ENCODE data around the gene CASK. TPM values are rescaled to one million over a fixed set of nuclear protein-coding genes. Genes with fewer than 3 reads are reported as not detected.

The CASK gene
- total and polyA plus RNA-seq, 2 of the 13 experiments (the other 11 are each of a cell fraction or from before 2014, with no cell fraction given): 14.5 to 16.0 TPM

GRCh38 chrX:41688156-41688555 is 235.2 kb downstream of the CASK start:
- ChIA-PET POLR2A (no interaction called here), CTCF (ENCODE audit: low intra/inter-chr PET ratio, low total read pairs) (no interaction called here)
- Histone ChIP-seq H3K27ac (ENCODE audit: extremely low read length, insufficient read depth, low read length) (no peak overlapping the region), H3K9ac (ENCODE audit: insufficient read depth, low read depth, low read length) (no peak overlapping the region), H3K36me3 (replicated peaks in 1 of 2; ENCODE audit: control insufficient read depth in 1 of 2, insufficient read depth in 2 of 2, low read length in 2 of 2) (no peaks in the 10 kb centered on the region), H4K20me1 (ENCODE audit: insufficient read depth, low read length) (no peaks in the 10 kb centered on the region), H3K4me2 (ENCODE audit: low read depth, low read length) (no peak overlapping the region), H3K9me3 (ENCODE audit: low read length) (no peaks in the 10 kb centered on the region), H3K4me3 (replicated peaks in 1 of 3; ENCODE audit: insufficient read depth in 1 of 3, low read depth in 2 of 3, low read length in 3 of 3) (no peak overlapping the region), H3K27me3 (ENCODE audit: control insufficient read depth in 1 of 2, insufficient read depth in 2 of 2, low read length in 2 of 2) (no peaks in the 10 kb centered on the region), H3K4me1 (ENCODE audit: insufficient read depth, low read length) (no peaks in the 10 kb centered on the region), H2AFZ (ENCODE audit: low read length) (no peak overlapping the region), H3K79me2 (ENCODE audit: insufficient read depth, low read length) (no peaks in the 10 kb centered on the region)
- WGBS (ENCODE audit: low lambda C conversion rate): 95% methylated on average over 2 of the region's 2 CpGs
- BruUV-seq (replicated peaks): no TSS peak
- DNase-seq (ENCODE audit: low spot score) (no peak), FAIRE-seq (no peak), ATAC-seq (no peak)
- intact Hi-C loops (cut with micrococcal nuclease; ENCODE audit: unreplicated experiment): no loop called here
- in situ Hi-C loops (cut with HindIII; ENCODE audit: extremely low pct_ligation_motif_present, low pct_unique_long_range_greater_than_20kb): no loop called here
- no peak for TF ChIP-seq MXD1 (CRISPR knock-in tag; IDR thresholded peaks at IDR 0.05)

- H3K27ac ChIP-seq (ENCODE audit: extremely low read length, insufficient read depth, low read length): no peak overlapping the region
- in situ Hi-C loops (cut with HindIII; ENCODE audit: extremely low pct_ligation_motif_present, low pct_unique_long_range_greater_than_20kb): no loop called here
- H4K20me1 ChIP-seq (ENCODE audit: insufficient read depth, low read length): no peaks in the 10 kb centered on the region
- no peak overlapping the region for H3K4me2 ChIP-seq (ENCODE audit: low read depth, low read length)
- WGBS (ENCODE audit: low lambda C conversion rate): 98% methylated on average over 4 of the region's 4 CpGs
- H3K9me3 ChIP-seq (ENCODE audit: low read length): no peaks in the 10 kb centered on the region
- H3K9ac ChIP-seq (ENCODE audit: insufficient read depth, low read depth, low read length): no peak overlapping the region
- BruUV-seq (replicated peaks): no TSS peak
- POLR2A ChIA-PET: no interaction called here
- FAIRE-seq (no peak), DNase-seq (ENCODE audit: low spot score) (no peak), ATAC-seq (no peak)
- H3K4me1 ChIP-seq (ENCODE audit: insufficient read depth, low read length): no peaks in the 10 kb centered on the region
- H3K27me3 ChIP-seq (ENCODE audit: control insufficient read depth in 1 of 2, insufficient read depth in 2 of 2, low read length in 2 of 2): no peaks in the 10 kb centered on the region
- intact Hi-C loops (cut with micrococcal nuclease; ENCODE audit: unreplicated experiment): no loop called here
- no peak overlapping the region for H3K4me3 ChIP-seq (replicated peaks in 1 of 3; ENCODE audit: insufficient read depth in 1 of 3, low read depth in 2 of 3, low read length in 3 of 3)
- no peaks in the 10 kb centered on the region for H3K36me3 ChIP-seq (replicated peaks in 1 of 2; ENCODE audit: control insufficient read depth in 1 of 2, insufficient read depth in 2 of 2, low read length in 2 of 2)
- CTCF ChIA-PET (ENCODE audit: low intra/inter-chr PET ratio, low total read pairs): no interaction called here
- H3K79me2 ChIP-seq (ENCODE audit: insufficient read depth, low read length): no peaks in the 10 kb centered on the region
- H2AFZ ChIP-seq (ENCODE audit: low read length): no peak overlapping the region
- TF ChIP-seq ZNF530 (CRISPR knock-in tag; IDR thresholded peaks at IDR 0.05; ENCODE audit: low read depth) (no peak), ZNF670 (CRISPR knock-in tag; IDR thresholded peaks at IDR 0.05; ENCODE audit: borderline replicate concordance) (no peak), NR2C2 (CRISPR knock-in tag; IDR thresholded peaks at IDR 0.05; ENCODE audit: borderline replicate concordance) (no peak), CREBL2 (CRISPR knock-in tag; IDR thresholded peaks at IDR 0.05; ENCODE audit: borderline replicate concordance) (no peak), ZNF878 (CRISPR knock-in tag; IDR thresholded peaks at IDR 0.05) (no peak), ZNF503 (CRISPR knock-in tag; IDR thresholded peaks at IDR 0.05) (no peak), YEATS4 (CRISPR knock-in tag; IDR thresholded peaks at IDR 0.05; ENCODE audit: borderline replicate concordance) (no peak), DBP (CRISPR knock-in tag; IDR thresholded peaks at IDR 0.05; ENCODE audit: not compliant biosample characterization) (no peak), SKIL (CRISPR knock-in tag; IDR thresholded peaks at IDR 0.05; ENCODE audit: borderline replicate concordance) (no peak), ZNF510 (CRISPR knock-in tag; IDR thresholded peaks at IDR 0.05; ENCODE audit: low read depth) (no peak), ZNF614 (CRISPR knock-in tag; IDR thresholded peaks at IDR 0.05; ENCODE audit: borderline replicate concordance) (no peak), ZNF282 (IDR thresholded peaks at IDR 0.05; ENCODE audit: partially characterized antibody) (no peak)
These were observed 236.6 kb downstream of the CASK start for GRCh38 chrX:41686788-41687187.

Measured in HepG2 (cell line).